GM12801 (cell line): Measurements from ENCODE around the gene LRRFIP1.

ENCODE experiments used
- CTCF ChIP-seq: IDR thresholded peaks from one replicate; pipeline ENCODE4 v1.5.1; 2011; ENCODE audit warnings: control low read depth; ENCODE audit not compliant: insufficient read length; ENCODE audit errors: extremely low read depth

Gene LRRFIP1

GRCh38 chr2:237660381-237660900 lies 33.1 kb downstream of the LRRFIP1 start:
- TF ChIP-seq CTCF: no peak

GRCh38 chr2:237661270-237661669 lies 33.9 kb downstream of the LRRFIP1 start:
- no peak for TF ChIP-seq CTCF

- TF ChIP-seq CTCF: no peak
These were observed 34.5 kb downstream of the LRRFIP1 start for GRCh38 chr2:237661799-237662328.

- TF ChIP-seq CTCF: no peak
These were observed 35.3 kb downstream of the LRRFIP1 start for GRCh38 chr2:237662671-237663093.

GRCh38 chr2:237663517-237664110 lies 36.2 kb downstream of the LRRFIP1 start:
- TF ChIP-seq CTCF: no peak

- no peak for TF ChIP-seq CTCF
These were observed 36.8 kb downstream of the LRRFIP1 start for GRCh38 chr2:237664151-237664550.

GRCh38 chr2:237665713-237666143 lies 38.3 kb downstream of the LRRFIP1 start:
- no peak for TF ChIP-seq CTCF
